NCI-H2107 treated with DMSO at 0.1 percent for 48 hours (cell line): Measurements from ENCODE around the gene SLIT3.
"Not testable (repeated sequence)": the region's sequence is repeated elsewhere in the genome, so short reads cannot be mapped to it uniquely, and the experiment has no call there.

Source experiments
- DNase-seq: peaks from one replicate; lab custom pipeline; 2025; ENCODE audit not compliant: unreplicated experiment; lab: John Stamatoyannopoulos, UW

Gene SLIT3

GRCh38 chr5:168752416-168753190 lies 548.3 kb downstream of the SLIT3 start:
- DNase-seq: no peak

- DNase-seq: no peak
Observed at GRCh38 chr5:168752012-168752411, 548.9 kb downstream of the SLIT3 start.

- no peak for DNase-seq
Observed at GRCh38 chr5:168750926-168751325, 550.0 kb downstream of the SLIT3 start.

- no peak for DNase-seq
Observed at GRCh38 chr5:168749391-168750100, 551.4 kb downstream of the SLIT3 start.

- no peak for DNase-seq
Observed at GRCh38 chr5:168747987-168748777, 552.8 kb downstream of the SLIT3 start.

GRCh38 chr5:168746893-168747640 lies 553.9 kb downstream of the SLIT3 start:
- no peak for DNase-seq

- DNase-seq: not testable (repeated sequence)
Observed at GRCh38 chr5:168746126-168746892, 554.6 kb downstream of the SLIT3 start.

- DNase-seq: no peak
Observed at GRCh38 chr5:168743617-168744016, 557.3 kb downstream of the SLIT3 start.

GRCh38 chr5:168742311-168742710 lies 558.6 kb downstream of the SLIT3 start:
- not testable (repeated sequence) for DNase-seq

GRCh38 chr5:168740811-168741213 lies 560.1 kb downstream of the SLIT3 start:
- no peak for DNase-seq

GRCh38 chr5:168740092-168740800 lies 560.7 kb downstream of the SLIT3 start:
- no peak for DNase-seq

GRCh38 chr5:168737066-168737465 lies 563.9 kb downstream of the SLIT3 start:
- no peak for DNase-seq

GRCh38 chr5:168736281-168736831 lies 564.6 kb downstream of the SLIT3 start:
- no peak for DNase-seq

GRCh38 chr5:168734620-168735300 lies 566.2 kb downstream of the SLIT3 start:
- DNase-seq: no peak

- DNase-seq: no peak
Observed at GRCh38 chr5:168734119-168734518, 566.8 kb downstream of the SLIT3 start.

- DNase-seq: no peak
Observed at GRCh38 chr5:168728546-168729211, 572.3 kb downstream of the SLIT3 start.

GRCh38 chr5:168727547-168727946 lies 573.4 kb downstream of the SLIT3 start:
- no peak for DNase-seq

- DNase-seq: no peak
Observed at GRCh38 chr5:168726342-168726741, 574.6 kb downstream of the SLIT3 start.
